Heart left ventricle (tissue), 16 donors: ENCODE data around the gene SMAD7. TPM values are rescaled to one million over a fixed set of nuclear protein-coding genes. Genes with fewer than 3 reads are reported as not detected.

Experiments used
- ATAC-seq, 4 donors: fragments of 200-7000 bp; cut with Tn5 transposase; one replicate each; pipeline ENCODE4 v1.9.1; 2020 to 2022; ENCODE audit warnings: moderate library complexity in 4 of 4, mild to moderate bottlenecking in 3 of 4, moderate number of reproducible peaks in 1 of 4
- DNase-seq, 5 donors: peaks; one replicate each; pipeline ENCODE4 v3.0.0-alpha.2; 2020
- H3K27ac ChIP-seq, 12 donors: fragments of 200-600 bp; sonication (generic) in 4 of 12; one replicate each; pipeline versions ENCODE4 v1.5.0 to v1.8.0; 2016 to 2022; ENCODE audit warnings: mild to moderate bottlenecking in 2 of 12
- H3K27me3 ChIP-seq, 9 donors: fragments of 200-600 bp; sonication (generic) in 2 of 9; one replicate each; pipeline versions ENCODE4 v1.5.1 to v1.8.0; 2016 to 2022; ENCODE audit warnings: mild to moderate bottlenecking in 3 of 9
- H3K36me3 ChIP-seq, 9 donors: fragments of 200-600 bp; sonication (generic) in 2 of 9; one replicate each; pipeline versions ENCODE4 v1.5.0 to v1.8.0; 2018 to 2022; ENCODE audit warnings: mild to moderate bottlenecking in 2 of 9
- H3K4me1 ChIP-seq, 12 donors: fragments of 200-600 bp; sonication (generic) in 4 of 12; one replicate each; pipeline versions ENCODE4 v1.5.0 to v1.8.0; 2016 to 2022; ENCODE audit warnings: mild to moderate bottlenecking in 3 of 12
- H3K4me3 ChIP-seq, 12 donors: fragments of 200-600 bp; sonication (generic) in 4 of 12; one replicate each; pipeline versions ENCODE4 v1.5.0 to v1.8.0; 2017 to 2022; ENCODE audit warnings: mild to moderate bottlenecking in 9 of 12, moderate library complexity in 4 of 12
- H3K9me3 ChIP-seq, 12 donors: fragments of 200-600 bp; sonication (generic) in 4 of 12; one replicate each; pipeline versions ENCODE4 v1.5.0 to v1.8.0; 2016 to 2022; ENCODE audit warnings: mild to moderate bottlenecking in 1 of 12
- POLR2A ChIP-seq, 2 donors: fragments of 450-650 bp; IDR thresholded peaks; one replicate each; pipeline ENCODE4 v1.6.1; 2017; ENCODE audit warnings: antibody characterized with exemption in 2 of 2, mild to moderate bottlenecking in 2 of 2, moderate library complexity in 2 of 2
- WGBS, 4 donors: extraction: QIAGEN DNeasy Blood & Tissue Kit in 2 of 4; methylation state at CpG; one replicate each; pipeline versions ENCODE4 v1.1.5 to v1.1.7; 2013 to 2018; 5-methylcytosine and 5-hydroxymethylcytosine counted together
- intact Hi-C, 10 donors: fragments of 100-400 bp; cut with DNase I; formaldehyde crosslinking; loops; one replicate each; pipeline versions ENCODE4 v1.11.1 to v1.14.2; 2022
- polyA plus RNA-seq, 2 donors: library from polyadenylated mRNA; stranded (reverse); fragments of 200-250 nt; gene quantifications; one replicate each; pipeline ENCODE4 v1.2.3, GENCODE V29; 2013
- total RNA-seq, 9 donors: library from RNA; depleted of rRNA in 2 of 9; stranded (reverse); fragments of >200 nt in 2 of 9; fragmentation: NEBNext Ultra II Directional in 3 of 9; extraction: Animal tissue kit (Norgen Biotek cat#: 25700) in 3 of 9; gene quantifications; one replicate each; pipeline versions ENCODE4 v1.1.0 to v1.2.4, GENCODE V29; 2016 to 2023
- TF ChIP-seq, protein P1 (sequence below), 12 donors: fragments of 200-600 bp; sonication (generic) in 4 of 12; IDR thresholded peaks; one replicate each; pipeline versions ENCODE4 v1.5.0 to v1.8.0; 2018 to 2022; ENCODE audit warnings: antibody characterized with exemption in 12 of 12, mild to moderate bottlenecking in 5 of 12
- donor health status: ischemic (EF 13 %, LVEDD 7.1; RV severe dilation, severe dysfunction).
- donor health status: healthy with polysubstance abuse.
- donor health status: DM: no; HTN: yes; CAD: no.
- donor health status: DM: no; HTN: no; CAD: no.
- donor health status: ischemic (EF 25% LVEDD 6.9; RV normal size, moderate dysfunction).
- donor health status: ischemic (EF 25% LVEDD 5.7; RV mildly dilated, moderate dysfunction).
- donor health status: healthy.
- donor health status: DM: yes; HTN: yes; CAD: no.
- donor health status: ischemic (EF 35%, LVEDD 5.7; RV mildly dilated, moderate dysfunction).
- donor health status: nonischemic (EF 11% LVEDD 7.7; RV severe dilation, severe dysfunction).
- donor health status: DM: yes; HTN: yes; CAD: no.
- donor health status: PGD.
- donor health status: ischemic (EF 29% LVEDD 5.4; RV normal size, mild dysfunction).
- donor health status: nonischemic (EF 23%, LVEDD 6.1; RV moderate dilation, normal function).

The SMAD7 gene
- total and polyA plus RNA-seq, 11 donors, result 9.1 to 32.0 (median 19.9) TPM

DNA sequence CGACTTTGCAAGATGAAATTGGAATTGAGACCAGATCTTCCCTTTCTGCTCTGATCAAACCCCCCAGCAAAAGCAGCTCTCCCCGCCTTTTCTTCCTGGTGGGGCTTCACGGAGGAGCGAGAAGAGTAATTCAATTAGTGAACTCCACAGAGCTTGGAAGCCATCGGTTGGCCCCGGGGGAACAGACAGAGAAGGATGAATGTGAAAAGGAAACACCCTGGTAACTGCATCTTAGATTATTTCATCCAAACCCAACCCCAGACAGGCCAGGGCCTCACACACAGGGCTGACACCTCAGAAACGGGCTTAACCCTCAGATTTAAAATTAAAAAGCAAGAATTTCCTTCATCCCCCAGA lies 18.3 kb downstream of the SMAD7 start:
- WGBS, 4 donors, result 34 to 58% (median 40%) methylated on average over 7 of the region's 7 CpGs
- peak overlapping the region in 4 of 12 donors; percentile 7 to 29 (median 14) for H3K4me3 ChIP-seq
- TF ChIP-seq, protein P1, sequence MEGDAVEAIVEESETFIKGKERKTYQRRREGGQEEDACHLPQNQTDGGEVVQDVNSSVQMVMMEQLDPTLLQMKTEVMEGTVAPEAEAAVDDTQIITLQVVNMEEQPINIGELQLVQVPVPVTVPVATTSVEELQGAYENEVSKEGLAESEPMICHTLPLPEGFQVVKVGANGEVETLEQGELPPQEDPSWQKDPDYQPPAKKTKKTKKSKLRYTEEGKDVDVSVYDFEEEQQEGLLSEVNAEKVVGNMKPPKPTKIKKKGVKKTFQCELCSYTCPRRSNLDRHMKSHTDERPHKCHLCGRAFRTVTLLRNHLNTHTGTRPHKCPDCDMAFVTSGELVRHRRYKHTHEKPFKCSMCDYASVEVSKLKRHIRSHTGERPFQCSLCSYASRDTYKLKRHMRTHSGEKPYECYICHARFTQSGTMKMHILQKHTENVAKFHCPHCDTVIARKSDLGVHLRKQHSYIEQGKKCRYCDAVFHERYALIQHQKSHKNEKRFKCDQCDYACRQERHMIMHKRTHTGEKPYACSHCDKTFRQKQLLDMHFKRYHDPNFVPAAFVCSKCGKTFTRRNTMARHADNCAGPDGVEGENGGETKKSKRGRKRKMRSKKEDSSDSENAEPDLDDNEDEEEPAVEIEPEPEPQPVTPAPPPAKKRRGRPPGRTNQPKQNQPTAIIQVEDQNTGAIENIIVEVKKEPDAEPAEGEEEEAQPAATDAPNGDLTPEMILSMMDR (IDR thresholded peaks at IDR 0.05), result no peak
- TF ChIP-seq POLR2A (IDR thresholded peaks at IDR 0.05), result no peak
- intact Hi-C loops, result loop anchor here in 1 of 10 donors (10.0 kb wide), 1 partner anchor 88 kb away; no protein-coding TSS in a partner anchor
- H3K9me3 ChIP-seq, result no peaks in the 10 kb centered on the region
- DNase-seq, result no peak
- ATAC-seq, result no peak
- peaks cover 0 to 10% (median 3%) of the 10 kb centered on the region in 9 donors for H3K36me3 ChIP-seq
- H3K27ac ChIP-seq, result peak overlapping the region in 11 of 12 donors; percentile 17 to 96 (median 86)
- peaks cover 29 to 98% (median 95%) of the 10 kb centered on the region in 12 donors for H3K4me1 ChIP-seq
- no peaks in the 10 kb centered on the region for H3K27me3 ChIP-seq

- 33 to 53% (median 47%) methylated on average over 11 of the region's 11 CpGs for WGBS, 4 donors
- TF ChIP-seq, protein P1 (IDR thresholded peaks at IDR 0.05), result no peak
- TF ChIP-seq POLR2A (IDR thresholded peaks at IDR 0.05), result no peak
- Histone ChIP-seq H3K27ac (peak overlapping the region; percentile 10 to 96 (median 86)), H3K4me1 (peaks cover 29 to 100% (median 97%) of the 10 kb centered on the region in 12 donors), H3K9me3 (no peaks in the 10 kb centered on the region), H3K27me3 (no peaks in the 10 kb centered on the region), H3K4me3 (peak overlapping the region in 4 of 12 donors; percentile 5 to 29 (median 13)), H3K36me3 (peaks cover 0 to 8% (median 3%) of the 10 kb centered on the region in 9 donors)
- no peak for ATAC-seq
- DNase-seq, result no peak
- intact Hi-C loops, result loop anchor here in 1 of 10 donors (10.0 kb wide), 1 partner anchor 87 kb away; no protein-coding TSS in a partner anchor
Observed at GRCh38 chr18:48931680-48932461, 18.9 kb downstream of the SMAD7 start.

GRCh38 chr18:48930926-48931325 lies 19.8 kb downstream of the SMAD7 start:
- ATAC-seq (no peak), DNase-seq (no peak)
- Histone ChIP-seq H3K4me1 (peaks cover 29 to 100% (median 98%) of the 10 kb centered on the region in 12 donors), H3K36me3 (no peaks in the 10 kb centered on the region), H3K4me3 (peak overlapping the region in 2 of 12 donors; percentile 1 to 28), H3K27ac (peak overlapping the region in 5 of 12 donors; percentile 14 to 85 (median 51)), H3K9me3 (no peaks in the 10 kb centered on the region), H3K27me3 (no peaks in the 10 kb centered on the region)
- intact Hi-C loops, result loop anchor here in 1 of 10 donors (10.0 kb wide), 1 partner anchor 86 kb away; no protein-coding TSS in a partner anchor
- WGBS, 4 donors, result 47 to 72% (median 68%) methylated on average over 3 of the region's 3 CpGs
- TF ChIP-seq POLR2A (IDR thresholded peaks at IDR 0.05), result no peak
- TF ChIP-seq, protein P1 (IDR thresholded peaks at IDR 0.05), result no peak
